ENCODE results near the gene ASAP2.

DNA sequence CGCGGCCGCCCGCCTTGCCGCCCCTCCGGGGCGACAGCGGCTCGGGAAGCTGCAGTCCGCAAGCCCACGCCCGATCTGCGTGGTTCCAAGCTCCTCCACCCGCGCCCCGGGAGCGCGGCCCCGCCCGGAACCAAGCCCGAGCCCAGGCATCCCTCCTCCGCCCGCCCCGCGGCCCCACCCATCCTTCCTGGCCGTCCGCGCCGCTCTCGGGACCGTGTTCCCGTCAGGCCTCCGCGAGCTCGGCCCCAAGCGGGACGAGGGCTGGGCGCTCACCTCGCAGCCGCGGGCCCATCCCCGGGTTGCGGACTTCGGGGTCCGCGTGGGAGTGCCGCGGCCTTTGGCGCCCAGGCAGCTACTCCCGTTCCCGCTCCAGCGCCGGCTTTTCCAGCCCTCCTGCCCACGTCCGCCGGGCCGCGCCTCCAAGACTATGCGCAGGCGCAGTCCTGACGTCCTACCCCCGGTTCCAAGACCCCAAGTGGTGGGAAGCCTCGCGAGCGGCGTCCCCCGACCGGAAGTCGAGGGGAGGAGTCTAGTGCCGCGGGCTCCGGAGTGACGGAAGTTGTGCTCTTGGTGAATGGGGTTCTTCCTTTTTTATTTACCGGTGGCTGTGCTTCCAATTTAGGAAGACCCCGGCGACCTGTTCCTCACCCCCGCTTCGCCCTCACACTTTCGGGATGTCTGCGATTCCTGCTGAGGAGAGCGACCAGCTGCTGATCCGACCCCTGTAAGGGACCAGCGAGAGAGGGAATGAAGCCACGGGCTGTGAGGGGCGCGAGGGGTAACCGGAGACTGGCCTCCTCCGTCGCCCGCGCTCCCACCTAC, 216.7 kb downstream of the ASAP2 start, which contains the start of the genes CPSF3 and ITGB1BP1:
- TF ChIP-seq, protein P1, sequence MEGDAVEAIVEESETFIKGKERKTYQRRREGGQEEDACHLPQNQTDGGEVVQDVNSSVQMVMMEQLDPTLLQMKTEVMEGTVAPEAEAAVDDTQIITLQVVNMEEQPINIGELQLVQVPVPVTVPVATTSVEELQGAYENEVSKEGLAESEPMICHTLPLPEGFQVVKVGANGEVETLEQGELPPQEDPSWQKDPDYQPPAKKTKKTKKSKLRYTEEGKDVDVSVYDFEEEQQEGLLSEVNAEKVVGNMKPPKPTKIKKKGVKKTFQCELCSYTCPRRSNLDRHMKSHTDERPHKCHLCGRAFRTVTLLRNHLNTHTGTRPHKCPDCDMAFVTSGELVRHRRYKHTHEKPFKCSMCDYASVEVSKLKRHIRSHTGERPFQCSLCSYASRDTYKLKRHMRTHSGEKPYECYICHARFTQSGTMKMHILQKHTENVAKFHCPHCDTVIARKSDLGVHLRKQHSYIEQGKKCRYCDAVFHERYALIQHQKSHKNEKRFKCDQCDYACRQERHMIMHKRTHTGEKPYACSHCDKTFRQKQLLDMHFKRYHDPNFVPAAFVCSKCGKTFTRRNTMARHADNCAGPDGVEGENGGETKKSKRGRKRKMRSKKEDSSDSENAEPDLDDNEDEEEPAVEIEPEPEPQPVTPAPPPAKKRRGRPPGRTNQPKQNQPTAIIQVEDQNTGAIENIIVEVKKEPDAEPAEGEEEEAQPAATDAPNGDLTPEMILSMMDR (conservative IDR thresholded peaks at IDR 0.05; ENCODE audit: low read depth, low read length) = no peak
- TF ChIP-seq EZH2 (IDR thresholded peaks at IDR 0.05; ENCODE audit: low read length, unreplicated experiment) = no peak
